Activated naive CD4-positive, alpha-beta T cell treated with anti-CD3 and anti-CD28 coated beads, Interleukin-2, amount 50 U/mL, for 24 hours (primary cell): Measurements from ENCODE around the gene ERFE.
"Not testable (repeated sequence)": the region's sequence is repeated elsewhere in the genome, so short reads cannot be mapped to it uniquely, and the experiment has no call there.

Experiments used
- H3K27ac Mint-ChIP-seq: one replicate; pipeline ENCODE4 v1.8.0; 2021; ENCODE audit warnings: mild to moderate bottlenecking, mixed read lengths
- H3K27me3 Mint-ChIP-seq: one replicate; pipeline ENCODE4 v1.8.0; 2021; ENCODE audit warnings: mixed read lengths
- H3K36me3 Mint-ChIP-seq: one replicate; pipeline ENCODE4 v1.8.0; 2021; ENCODE audit warnings: mixed read lengths
- H3K4me1 Mint-ChIP-seq: one replicate; pipeline ENCODE4 v1.8.0; 2021; ENCODE audit warnings: mixed read lengths
- H3K4me3 Mint-ChIP-seq: one replicate; pipeline ENCODE4 v1.8.0; 2021; ENCODE audit warnings: mild to moderate bottlenecking, mixed read lengths
- H3K9me3 Mint-ChIP-seq: one replicate; pipeline ENCODE4 v1.8.0; 2021; ENCODE audit warnings: mixed read lengths

Gene ERFE

GRCh38 chr2:238167761-238168160 lies 9.0 kb downstream of the ERFE start:
- Mint-ChIP-seq H3K4me3 (no peak overlapping the region), H3K36me3 (peaks cover 10% of the 10 kb centered on the region), H3K27me3 (peaks cover 6% of the 10 kb centered on the region), H3K9me3 (no peaks in the 10 kb centered on the region), H3K4me1 (peaks cover 1% of the 10 kb centered on the region), H3K27ac (no peak overlapping the region)

DNA sequence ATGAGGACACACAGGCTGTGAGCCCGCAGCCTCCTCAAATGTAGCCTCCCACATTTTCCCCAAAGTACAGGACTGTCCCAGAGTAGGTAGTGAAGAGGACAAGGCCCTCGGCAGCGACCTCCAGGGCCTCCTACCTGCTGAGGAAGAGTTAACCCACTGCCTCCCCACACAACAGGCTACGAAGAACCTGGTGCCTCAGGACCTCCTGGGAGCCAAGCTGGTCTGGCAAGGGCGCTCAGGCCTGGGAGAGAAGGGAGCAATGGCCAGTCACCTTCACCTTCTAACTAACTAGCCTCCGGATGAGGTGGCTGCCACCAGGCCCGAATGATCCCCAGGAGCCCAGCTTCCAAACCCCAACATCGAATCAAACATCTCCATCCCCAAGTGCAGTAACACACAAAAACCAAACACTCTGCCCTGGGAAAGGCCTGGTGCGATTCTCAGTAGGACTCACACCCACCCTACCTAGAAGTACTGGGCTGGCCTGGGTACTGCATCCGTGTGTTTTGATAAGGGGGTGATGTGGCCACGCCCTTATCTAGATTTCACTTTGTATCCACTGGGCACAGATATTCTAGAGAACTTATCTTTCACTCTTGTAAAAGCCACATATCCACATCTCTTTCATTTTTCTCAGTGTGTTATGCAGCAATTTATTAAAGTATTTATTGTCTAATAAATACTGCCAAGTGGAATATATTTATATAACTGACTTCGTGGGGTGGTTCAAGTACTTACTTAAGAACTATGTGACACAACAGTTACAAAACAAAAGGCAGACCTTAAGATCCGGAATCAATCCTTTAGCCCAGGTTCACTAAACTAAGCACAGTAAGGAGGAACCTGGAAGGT lies 9.7 kb downstream of the ERFE start:
- peaks cover 6% of the 10 kb centered on the region for H3K27me3 Mint-ChIP-seq

GRCh38 chr2:238169048-238169707 lies 10.4 kb downstream of the ERFE start:
- peaks cover 6% of the 10 kb centered on the region for H3K27me3 Mint-ChIP-seq
- no peak overlapping the region for H3K4me3 Mint-ChIP-seq
- H3K9me3 Mint-ChIP-seq, result no peaks in the 10 kb centered on the region
- peaks cover 15% of the 10 kb centered on the region for H3K36me3 Mint-ChIP-seq
- H3K27ac Mint-ChIP-seq, result no peak overlapping the region
- peaks cover 5% of the 10 kb centered on the region for H3K4me1 Mint-ChIP-seq

More for the DNA sequence above, 9.7 kb downstream of the ERFE start:
- H3K4me3 Mint-ChIP-seq, result no peak overlapping the region
- H3K9me3 Mint-ChIP-seq, result no peaks in the 10 kb centered on the region
- peaks cover 15% of the 10 kb centered on the region for H3K36me3 Mint-ChIP-seq
- no peak overlapping the region for H3K27ac Mint-ChIP-seq
- peaks cover 5% of the 10 kb centered on the region for H3K4me1 Mint-ChIP-seq

- H3K27me3 Mint-ChIP-seq, result peaks cover 3% of the 10 kb centered on the region
- no peak overlapping the region for H3K27ac Mint-ChIP-seq
- H3K36me3 Mint-ChIP-seq, result peaks cover 15% of the 10 kb centered on the region
Observed at GRCh38 chr2:238169708-238170251, 11.0 kb downstream of the ERFE start.

GRCh38 chr2:238170386-238171071 lies 11.8 kb downstream of the ERFE start:
- peaks cover 15% of the 10 kb centered on the region for H3K36me3 Mint-ChIP-seq
- no peak overlapping the region for H3K27ac Mint-ChIP-seq
- H3K4me1 Mint-ChIP-seq, result peaks cover 5% of the 10 kb centered on the region
- H3K4me3 Mint-ChIP-seq, result no peak overlapping the region
- no peaks in the 10 kb centered on the region for H3K27me3 Mint-ChIP-seq
- H3K9me3 Mint-ChIP-seq, result no peaks in the 10 kb centered on the region

More at GRCh38 chr2:238169708-238170251, 11.0 kb downstream of the ERFE start:
- no peaks in the 10 kb centered on the region for H3K9me3 Mint-ChIP-seq
- peaks cover 5% of the 10 kb centered on the region for H3K4me1 Mint-ChIP-seq
- no peak overlapping the region for H3K4me3 Mint-ChIP-seq

DNA sequence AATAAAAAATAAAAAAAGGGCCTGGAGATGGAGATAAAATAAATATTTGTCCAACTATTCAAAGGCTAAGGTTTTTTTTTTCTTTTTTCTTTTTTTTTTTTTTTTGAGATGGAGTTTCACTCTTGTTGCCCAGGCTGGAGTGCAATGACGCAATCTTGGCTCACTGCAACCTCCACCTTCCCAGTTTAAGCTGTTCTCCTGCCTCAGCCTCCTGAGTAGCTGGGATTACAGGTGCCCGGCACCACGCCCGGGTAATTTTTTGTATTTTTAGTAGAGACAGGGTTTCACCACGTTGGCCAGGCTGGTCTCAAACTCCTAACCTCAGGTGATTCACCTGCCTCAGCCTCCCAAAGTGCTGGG lies 12.3 kb downstream of the ERFE start:
- not testable (repeated sequence) for H3K27me3 Mint-ChIP-seq, H3K4me1 Mint-ChIP-seq, H3K4me3 Mint-ChIP-seq, H3K9me3 Mint-ChIP-seq, H3K27ac Mint-ChIP-seq
- H3K36me3 Mint-ChIP-seq, result peaks cover 15% of the 10 kb centered on the region

- H3K36me3 Mint-ChIP-seq, result peaks cover 15% of the 10 kb centered on the region
- no peak overlapping the region for H3K27ac Mint-ChIP-seq
- H3K27me3 Mint-ChIP-seq, result no peaks in the 10 kb centered on the region
- H3K4me3 Mint-ChIP-seq, result no peak overlapping the region
- peaks cover 5% of the 10 kb centered on the region for H3K4me1 Mint-ChIP-seq
- no peaks in the 10 kb centered on the region for H3K9me3 Mint-ChIP-seq
Observed at GRCh38 chr2:238171575-238172187, 12.9 kb downstream of the ERFE start.

DNA sequence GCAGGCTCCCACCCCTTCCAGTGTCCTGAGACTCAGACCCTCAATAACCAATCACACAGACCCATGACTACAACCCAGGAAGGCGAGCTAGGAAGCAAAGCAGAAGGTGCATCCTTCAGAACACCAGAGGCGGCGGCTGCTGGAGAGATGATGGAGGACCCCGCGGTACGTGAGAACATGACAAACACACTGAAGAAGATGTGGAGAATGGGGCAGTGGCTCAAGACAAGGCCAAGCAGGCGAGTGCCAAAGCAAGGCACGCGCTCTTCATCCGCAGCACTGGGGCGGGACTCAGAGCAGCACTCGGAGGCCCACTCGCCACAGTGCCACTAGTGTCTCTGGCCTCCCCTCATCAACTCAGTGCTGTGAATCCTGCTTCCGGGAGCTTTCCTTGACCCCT lies 13.7 kb downstream of the ERFE start:
- Mint-ChIP-seq H3K4me3 (no peak overlapping the region), H3K36me3 (peaks cover 19% of the 10 kb centered on the region), H3K9me3 (no peaks in the 10 kb centered on the region), H3K27me3 (no peaks in the 10 kb centered on the region), H3K27ac (peak overlapping the region; percentile 46), H3K4me1 (peaks cover 5% of the 10 kb centered on the region)

DNA sequence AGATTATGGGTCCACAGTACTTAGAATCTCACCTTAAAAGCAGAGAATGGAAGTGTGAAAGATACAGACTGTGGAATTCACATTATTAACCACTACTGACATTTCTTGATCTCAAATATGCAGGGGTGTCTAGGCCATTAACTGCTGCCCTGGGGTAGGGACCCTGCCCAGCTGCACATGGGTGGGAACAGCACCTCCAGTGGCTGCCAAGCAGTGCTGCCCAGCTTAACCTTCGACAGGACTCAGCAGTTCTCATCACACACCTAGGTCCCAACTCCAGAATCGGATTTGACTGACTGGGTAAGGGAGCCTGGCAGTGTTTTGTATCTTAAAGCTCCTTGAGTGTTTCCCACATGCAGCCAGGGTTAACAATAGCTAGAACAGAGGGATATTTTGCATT lies 14.9 kb downstream of the ERFE start:
- Mint-ChIP-seq H3K27me3 (no peaks in the 10 kb centered on the region), H3K4me3 (no peak overlapping the region), H3K27ac (no peak overlapping the region), H3K36me3 (peaks cover 20% of the 10 kb centered on the region), H3K4me1 (peaks cover 5% of the 10 kb centered on the region), H3K9me3 (no peaks in the 10 kb centered on the region)

- Mint-ChIP-seq H3K4me3 (no peak overlapping the region), H3K27ac (no peak overlapping the region), H3K4me1 (peaks cover 5% of the 10 kb centered on the region), H3K9me3 (no peaks in the 10 kb centered on the region), H3K27me3 (no peaks in the 10 kb centered on the region), H3K36me3 (peaks cover 24% of the 10 kb centered on the region)
Observed at GRCh38 chr2:238174291-238174690, 15.5 kb downstream of the ERFE start.

DNA sequence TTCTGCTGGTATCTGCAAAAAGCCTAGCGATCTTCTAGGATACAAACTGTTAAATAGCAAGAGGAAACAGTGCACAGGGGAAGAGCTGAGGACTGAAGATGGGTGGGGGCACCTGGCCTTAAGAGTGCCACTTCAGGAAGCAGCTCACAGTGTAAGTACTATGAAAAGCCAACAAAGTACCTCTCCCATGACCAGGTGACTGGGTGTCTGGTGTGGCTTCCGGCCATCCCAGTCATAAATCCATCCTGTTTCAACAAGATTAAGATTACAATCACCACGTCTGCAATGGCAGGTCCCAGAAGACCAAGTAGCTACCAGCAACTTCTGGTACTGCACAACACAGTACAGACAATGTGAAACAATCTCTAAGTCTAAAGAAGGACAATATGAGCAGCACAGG lies 15.9 kb downstream of the ERFE start:
- no peak overlapping the region for H3K4me3 Mint-ChIP-seq
- H3K36me3 Mint-ChIP-seq, result peaks cover 24% of the 10 kb centered on the region
- no peaks in the 10 kb centered on the region for H3K27me3 Mint-ChIP-seq
- no peak overlapping the region for H3K27ac Mint-ChIP-seq
- no peaks in the 10 kb centered on the region for H3K9me3 Mint-ChIP-seq
- peaks cover 5% of the 10 kb centered on the region for H3K4me1 Mint-ChIP-seq

GRCh38 chr2:238176613-238177012 lies 17.8 kb downstream of the ERFE start:
- H3K36me3 Mint-ChIP-seq, result peaks cover 22% of the 10 kb centered on the region
- no peak overlapping the region for H3K4me3 Mint-ChIP-seq
- H3K27ac Mint-ChIP-seq, result peak overlapping the region; percentile 20
- no peaks in the 10 kb centered on the region for H3K27me3 Mint-ChIP-seq
- peaks cover 5% of the 10 kb centered on the region for H3K4me1 Mint-ChIP-seq
- no peaks in the 10 kb centered on the region for H3K9me3 Mint-ChIP-seq

- no peak overlapping the region for H3K4me3 Mint-ChIP-seq
- no peak overlapping the region for H3K27ac Mint-ChIP-seq
- H3K27me3 Mint-ChIP-seq, result no peaks in the 10 kb centered on the region
Observed at GRCh38 chr2:238180554-238180953, 21.8 kb downstream of the ERFE start.

GRCh38 chr2:238182362-238182761 lies 23.6 kb downstream of the ERFE start:
- H3K4me3 Mint-ChIP-seq, result no peak overlapping the region
- H3K27ac Mint-ChIP-seq, result no peak overlapping the region
- peaks cover 14% of the 10 kb centered on the region for H3K4me1 Mint-ChIP-seq
- H3K27me3 Mint-ChIP-seq, result no peaks in the 10 kb centered on the region
- H3K9me3 Mint-ChIP-seq, result no peaks in the 10 kb centered on the region
- peaks cover 24% of the 10 kb centered on the region for H3K36me3 Mint-ChIP-seq

More at GRCh38 chr2:238180554-238180953, 21.8 kb downstream of the ERFE start:
- H3K9me3 Mint-ChIP-seq, result no peaks in the 10 kb centered on the region
- H3K36me3 Mint-ChIP-seq, result peaks cover 24% of the 10 kb centered on the region
- peaks cover 14% of the 10 kb centered on the region for H3K4me1 Mint-ChIP-seq

DNA sequence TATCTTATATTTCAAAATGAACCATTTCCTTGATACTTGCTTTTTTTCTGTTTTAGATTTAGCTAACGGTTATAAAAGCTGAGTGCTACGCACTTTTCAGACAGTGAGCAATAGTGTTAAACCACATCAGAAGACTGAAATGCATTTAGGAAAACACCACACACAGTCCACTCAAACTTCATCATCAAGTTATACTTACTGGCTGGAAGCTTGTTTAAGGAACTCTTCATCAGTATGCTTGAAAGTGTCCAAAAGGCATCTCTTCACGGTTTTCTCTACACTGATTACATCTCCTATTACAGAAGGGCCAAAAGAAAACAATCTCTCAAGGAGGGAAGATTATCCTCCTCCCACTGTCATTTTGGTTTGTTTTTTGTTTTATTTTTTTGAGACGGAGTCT lies 25.1 kb downstream of the ERFE start:
- Mint-ChIP-seq H3K4me1 (peaks cover 14% of the 10 kb centered on the region), H3K9me3 (no peaks in the 10 kb centered on the region), H3K4me3 (no peak overlapping the region), H3K27me3 (no peaks in the 10 kb centered on the region), H3K36me3 (peaks cover 28% of the 10 kb centered on the region), H3K27ac (no peak overlapping the region)
